Thyroid gland (tissue), 4 donors: ENCODE data around the gene PLEKHA8. TPM values are rescaled to one million over a fixed set of nuclear protein-coding genes. Genes with fewer than 3 reads are reported as not detected.
A peak's percentile ranks its signal among the peaks of the same experiment; 100 is the strongest.

Experiments used
- DNase-seq, 2 donors: peaks; one replicate each; pipeline ENCODE4 v3.0.0-alpha.2; 2019
- H3K27ac ChIP-seq, 3 donors: fragments of 200-600 bp; sonication (generic); 1 replicate in 2 of 3; 2 replicates in 1 of 3; pipeline ENCODE4 v1.5.1; 2016 to 2019; ENCODE audit warnings: mild to moderate bottlenecking in 1 of 3, moderate library complexity in 1 of 3
- H3K27me3 ChIP-seq: fragments of 200-600 bp; sonication (generic); one replicate; pipeline ENCODE4 v1.5.1; 2019
- H3K36me3 ChIP-seq, 2 donors: fragments of 200-600 bp; sonication (generic); one replicate each; pipeline ENCODE4 v1.5.1; 2016 to 2019
- H3K4me1 ChIP-seq, 2 donors: fragments of 200-600 bp; sonication (generic); one replicate each; pipeline ENCODE4 v1.5.1; 2017 to 2019
- H3K4me3 ChIP-seq, 3 donors: fragments of 200-600 bp; sonication (generic); replicated peaks in 1 of 3; 1 replicate in 2 of 3; 2 replicates in 1 of 3; pipeline ENCODE4 v1.5.1; 2016; ENCODE audit warnings: mild to moderate bottlenecking in 1 of 3
- H3K9me3 ChIP-seq: fragments of 200-600 bp; sonication (generic); one replicate; pipeline ENCODE4 v1.5.1; 2017
- POLR2A ChIP-seq, 2 donors: fragments of 450-650 bp; IDR thresholded peaks; one replicate each; pipeline ENCODE4 v1.6.1; 2017; ENCODE audit warnings: antibody characterized with exemption in 2 of 2, mild to moderate bottlenecking in 2 of 2, moderate library complexity in 1 of 2
- WGBS, 2 donors: methylation state at CpG; one replicate each; pipeline ENCODE4 v1.1.5; 2017; 5-methylcytosine and 5-hydroxymethylcytosine counted together
- intact Hi-C: fragments of 100-400 bp; cut with DNase I; formaldehyde crosslinking; loops from one replicate; pipeline ENCODE4 v1.15.1; 2023
- total RNA-seq, 4 donors: library from RNA; depleted of rRNA; stranded (reverse); fragments of >200 nt; gene quantifications; one replicate each; pipeline ENCODE4 v1.2.3, GENCODE V29; 2016
- TF ChIP-seq, protein P1 (sequence below), 6 experiments: fragments of 200-600 bp in 3 of 6; fragments of 450-650 bp in 3 of 6; sonication (generic) in 3 of 6; IDR thresholded peaks; one replicate each; pipeline ENCODE4 v1.5.1; 2016 to 2019; ENCODE audit warnings: antibody characterized with exemption in 6 of 6, mild to moderate bottlenecking in 2 of 6, inconsistent platforms in 1 of 6, moderate library complexity in 1 of 6

PLEKHA8 gene
- total RNA-seq, 4 donors from 2014 or later = 7.1 to 13.3 (median 8.8) TPM

DNA sequence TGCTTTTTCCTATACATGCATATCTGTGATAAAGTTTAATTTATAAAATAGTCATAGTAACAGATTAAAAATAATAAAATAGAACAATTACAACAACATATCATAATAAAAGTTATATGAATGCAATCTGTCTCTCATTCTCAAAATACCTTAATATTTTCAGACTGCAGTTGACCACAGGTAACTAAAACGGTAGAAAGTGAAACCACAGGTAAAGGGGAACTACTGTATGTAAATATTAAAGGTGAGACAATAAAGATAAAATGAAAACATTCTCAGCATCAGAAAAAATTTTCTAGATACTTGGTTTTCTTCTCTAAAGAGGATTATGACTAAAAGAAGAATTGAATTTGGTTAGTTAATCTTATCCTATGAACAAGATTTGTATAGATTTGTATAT lies 7.7 kb upstream of the PLEKHA8 start:
- TF ChIP-seq POLR2A (IDR thresholded peaks at IDR 0.05) = no peak
- TF ChIP-seq, protein P1, sequence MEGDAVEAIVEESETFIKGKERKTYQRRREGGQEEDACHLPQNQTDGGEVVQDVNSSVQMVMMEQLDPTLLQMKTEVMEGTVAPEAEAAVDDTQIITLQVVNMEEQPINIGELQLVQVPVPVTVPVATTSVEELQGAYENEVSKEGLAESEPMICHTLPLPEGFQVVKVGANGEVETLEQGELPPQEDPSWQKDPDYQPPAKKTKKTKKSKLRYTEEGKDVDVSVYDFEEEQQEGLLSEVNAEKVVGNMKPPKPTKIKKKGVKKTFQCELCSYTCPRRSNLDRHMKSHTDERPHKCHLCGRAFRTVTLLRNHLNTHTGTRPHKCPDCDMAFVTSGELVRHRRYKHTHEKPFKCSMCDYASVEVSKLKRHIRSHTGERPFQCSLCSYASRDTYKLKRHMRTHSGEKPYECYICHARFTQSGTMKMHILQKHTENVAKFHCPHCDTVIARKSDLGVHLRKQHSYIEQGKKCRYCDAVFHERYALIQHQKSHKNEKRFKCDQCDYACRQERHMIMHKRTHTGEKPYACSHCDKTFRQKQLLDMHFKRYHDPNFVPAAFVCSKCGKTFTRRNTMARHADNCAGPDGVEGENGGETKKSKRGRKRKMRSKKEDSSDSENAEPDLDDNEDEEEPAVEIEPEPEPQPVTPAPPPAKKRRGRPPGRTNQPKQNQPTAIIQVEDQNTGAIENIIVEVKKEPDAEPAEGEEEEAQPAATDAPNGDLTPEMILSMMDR (IDR thresholded peaks at IDR 0.05) = no peak
- Histone ChIP-seq H3K36me3 (no peaks in the 10 kb centered on the region), H3K4me1 (peaks cover 4 to 11% of the 10 kb centered on the region in 2 donors), H3K27ac (no peak overlapping the region), H3K4me3 (no peak overlapping the region), H3K27me3 (no peaks in the 10 kb centered on the region), H3K9me3 (no peaks in the 10 kb centered on the region)
- 81 to 82% methylated on average over 1 of the region's 1 CpG for WGBS, 2 donors
- DNase-seq = no peak
- intact Hi-C loops = loop anchor here (10.0 kb wide), 1 partner anchor 114 kb away; the partner anchor contains the start of gene MTURN

DNA sequence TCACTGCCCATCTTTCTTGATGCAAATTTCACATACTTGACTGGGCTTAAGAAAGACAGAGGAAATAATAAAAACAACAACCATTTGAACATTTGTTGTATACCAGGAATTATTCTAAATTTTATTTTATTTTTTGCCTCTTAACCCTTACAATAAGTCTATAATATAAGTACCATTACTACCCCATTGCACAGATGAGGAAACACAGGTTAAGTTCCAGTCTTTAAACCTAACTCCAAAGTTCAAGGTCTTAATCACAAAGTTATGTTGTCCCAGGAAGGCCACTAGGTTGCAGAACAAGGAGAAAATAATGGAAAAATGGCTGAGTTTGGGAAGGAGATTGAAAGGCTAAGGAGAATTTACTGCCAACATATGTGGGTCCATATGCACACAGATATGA lies 5.2 kb upstream of the PLEKHA8 start:
- no peaks in the 10 kb centered on the region for H3K36me3 ChIP-seq
- TF ChIP-seq, protein P1 (IDR thresholded peaks at IDR 0.05) = no peak
- no peak for TF ChIP-seq POLR2A (IDR thresholded peaks at IDR 0.05)
- peaks cover 16% of the 10 kb centered on the region in 2 donors for H3K4me1 ChIP-seq
- H3K27ac ChIP-seq = no peak overlapping the region
- intact Hi-C loops = loop anchor here (10.0 kb wide), 1 partner anchor 112 kb away; the partner anchor contains the start of gene MTURN
- H3K27me3 ChIP-seq = no peaks in the 10 kb centered on the region
- no peak overlapping the region for H3K4me3 ChIP-seq
- DNase-seq = no peak
- no peaks in the 10 kb centered on the region for H3K9me3 ChIP-seq

DNA sequence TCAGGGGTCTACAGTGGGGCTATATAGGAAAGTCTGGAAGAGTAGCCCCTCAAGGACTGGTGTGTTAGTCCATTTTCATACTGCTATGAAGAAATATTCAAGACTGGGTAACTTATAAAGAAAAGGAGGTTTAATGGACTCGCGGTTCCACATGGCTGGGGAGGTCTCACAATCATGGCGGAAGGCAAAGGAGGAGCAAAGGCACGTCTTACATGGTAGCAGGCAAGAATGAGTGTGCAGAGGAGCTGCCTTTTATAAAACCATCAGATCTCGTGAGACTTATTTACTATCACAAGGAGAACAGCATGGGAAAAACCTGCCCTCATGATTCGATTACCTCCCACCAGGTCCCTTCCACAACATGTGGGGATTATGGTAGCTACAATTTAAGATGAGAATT lies 4.7 kb upstream of the PLEKHA8 start:
- no peak for TF ChIP-seq POLR2A (IDR thresholded peaks at IDR 0.05)
- TF ChIP-seq, protein P1 (IDR thresholded peaks at IDR 0.05) = no peak
- H3K27ac ChIP-seq = no peak overlapping the region
- H3K27me3 ChIP-seq = no peaks in the 10 kb centered on the region
- no peaks in the 10 kb centered on the region for H3K9me3 ChIP-seq
- H3K4me1 ChIP-seq = peaks cover 16% of the 10 kb centered on the region in 2 donors
- H3K36me3 ChIP-seq = no peaks in the 10 kb centered on the region
- H3K4me3 ChIP-seq = no peak overlapping the region
- intact Hi-C loops = loop anchor here (10.0 kb wide), 1 partner anchor 111 kb away; the partner anchor contains the start of gene MTURN
- WGBS, 2 donors = 95 to 97% methylated on average over 6 of the region's 6 CpGs
- no peak for DNase-seq

DNA sequence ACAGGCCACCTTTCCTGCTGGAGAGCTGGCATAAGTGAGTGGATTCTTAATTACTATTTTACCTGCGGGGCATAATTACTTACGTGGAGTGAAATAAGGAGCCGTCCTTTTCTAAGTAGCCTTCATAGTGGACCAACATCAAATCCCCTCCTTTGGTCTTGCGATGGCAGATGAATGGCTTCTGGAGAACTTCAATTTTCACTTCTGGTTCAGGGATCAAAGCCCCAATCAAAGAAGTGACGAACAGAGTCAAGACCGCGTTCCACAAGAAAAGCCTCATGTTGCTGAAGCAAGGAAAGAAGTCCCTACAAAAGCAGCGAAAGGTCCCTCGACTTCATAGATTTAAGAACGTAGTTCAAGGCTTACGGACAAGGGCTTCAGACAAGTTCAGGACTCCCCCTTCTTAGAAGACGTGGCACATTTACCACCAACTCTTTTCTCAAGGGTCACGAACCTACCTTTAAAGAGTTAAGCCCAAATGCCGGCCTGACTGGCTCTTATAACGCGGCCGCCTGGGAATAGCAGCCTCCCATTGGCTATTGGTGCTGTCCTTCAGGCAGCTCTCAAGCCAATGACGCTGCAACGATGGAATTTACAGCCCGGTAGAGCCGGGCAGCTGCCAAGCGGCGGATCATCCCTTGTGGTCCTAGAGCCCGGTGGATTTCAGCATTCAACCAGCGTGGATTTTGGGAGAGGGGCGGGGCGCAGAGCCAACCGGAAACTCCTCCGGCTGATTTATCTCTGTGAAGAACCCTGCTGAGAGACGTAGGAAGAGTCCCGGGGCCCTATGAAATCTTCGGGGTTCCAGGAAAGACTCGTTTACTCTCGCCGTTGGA lies 1.8 kb upstream of the PLEKHA8 start, which contains the start of gene FKBP14:
Gene FKBP14, minus strand, starts transcription at position 474 of the 836 bp plus-strand sequence. Its CDS starts 194 bp downstream, at position 280.
- intact Hi-C loops = loop anchor here (10.0 kb wide), 1 partner anchor 108 kb away; the partner anchor contains the start of gene MTURN
- peak; percentile 98 for DNase-seq
- TF ChIP-seq POLR2A (IDR thresholded peaks at IDR 0.05) = peak in 1 of 2 donors; percentile 37
- TF ChIP-seq, protein P1 (IDR thresholded peaks at IDR 0.05) = peak in 1 of 6 experiments; percentile 17
- Histone ChIP-seq H3K9me3 (no peaks in the 10 kb centered on the region), H3K4me3 (peak within 1 kb of the TSS in 2 of 3 donors; percentile 83 to 89), H3K4me1 (peaks cover 23 to 26% of the 10 kb centered on the region in 2 donors), H3K27me3 (no peaks in the 10 kb centered on the region), H3K27ac (peak within 1 kb of the TSS; percentile 19 to 71 (median 69)), H3K36me3 (no peaks in the 10 kb centered on the region)
- 0 to 1% methylated on average over 24 to 34 of the region's 35 CpGs for WGBS, 2 donors

DNA sequence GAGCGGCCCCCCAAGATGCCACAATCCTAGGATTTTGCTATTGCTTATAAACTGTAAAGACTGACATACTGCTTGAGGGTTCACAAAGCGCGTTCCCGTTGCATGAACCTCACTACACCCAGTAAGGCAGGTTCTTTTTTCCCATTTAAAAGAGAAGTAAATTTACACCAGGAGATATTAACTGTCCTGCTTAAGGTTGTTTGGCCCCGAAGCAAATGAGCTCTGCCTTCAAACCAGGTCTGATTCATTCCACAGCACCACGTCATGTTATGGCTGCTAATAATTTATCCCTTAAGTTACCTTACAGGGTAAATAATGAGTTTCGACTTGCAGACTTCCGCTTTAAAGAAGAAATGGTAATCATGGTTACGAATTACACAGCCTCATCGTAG lies 1.2 kb upstream of the PLEKHA8 start:
- H3K9me3 ChIP-seq = no peaks in the 10 kb centered on the region
- intact Hi-C loops = loop anchor here (10.0 kb wide), 1 partner anchor 108 kb away; the partner anchor contains the start of gene MTURN
- H3K27me3 ChIP-seq = no peaks in the 10 kb centered on the region
- WGBS, 2 donors = 3 to 4% methylated on average over 10 of the region's 10 CpGs
- peak overlapping the region in 2 of 3 donors; percentile 36 to 89 for H3K4me3 ChIP-seq
- H3K27ac ChIP-seq = peak overlapping the region; percentile 19 to 71 (median 69)
- no peaks in the 10 kb centered on the region for H3K36me3 ChIP-seq
- no peak for DNase-seq
- no peak for TF ChIP-seq POLR2A (IDR thresholded peaks at IDR 0.05)
- TF ChIP-seq, protein P1 (IDR thresholded peaks at IDR 0.05) = no peak
- peaks cover 23 to 26% of the 10 kb centered on the region in 2 donors for H3K4me1 ChIP-seq
